SK-MEL-5 (cell line): ENCODE results near the gene HARS1. TPM values are rescaled to one million over a fixed set of nuclear protein-coding genes. Genes with fewer than 3 reads are reported as not detected.

Experiments
- small RNA-seq, 2 experiments: library from RNA; depleted of rRNA; stranded (forward); fragments of <200 nt; gene quantifications; one replicate each; pipeline ENCODE3, GENCODE V24; 2014
- total RNA-seq: library from RNA; depleted of rRNA; stranded (reverse); fragments of >200 nt; shearing (Covaris generic); gene quantifications from 2 replicates; pipeline ENCODE4 v1.2.3, GENCODE V29; 2014; rRNA removed

Gene HARS1
- total RNA-seq, 1 experiment from 2014 or later: 58.6 TPM

Small RNAs within 50 kb of the gene (small RNA-seq; reads per million reads assigned to genes)
- gene VTRNA1-1 (4.0 to 249 reads per million in 2 experiments), gene VTRNA1-2 (1.8 to 39.0 reads per million in 2 experiments), gene VTRNA1-3 (0.52 to 10.6 reads per million in 2 experiments)

Other genes with a start within 250 kb of the HARS1 start
- 3.6 and 5.7 TPM in 2 replicates for gene EIF4EBP3, start 143.7 kb downstream of the HARS1 start, total RNA-seq
- gene SRA1, start 133.9 kb downstream of the HARS1 start, total RNA-seq: 32.2 and 40.9 TPM in 2 replicates
- 9.2 and 12.0 TPM in 2 replicates for gene APBB3, start 126.8 kb downstream of the HARS1 start, total RNA-seq
- gene SLC35A4, start 126.5 kb downstream of the HARS1 start, total RNA-seq: 14.2 and 16.7 TPM in 2 replicates
- gene CD14, start 58.2 kb downstream of the HARS1 start, total RNA-seq: not detected in 2 replicates
- gene TMCO6, start 51.9 kb downstream of the HARS1 start, total RNA-seq: 10.0 and 11.3 TPM in 2 replicates
- gene NDUFA2, start 43.7 kb downstream of the HARS1 start, total RNA-seq: 78.7 and 94.2 TPM in 2 replicates
- 83.7 and 87.8 TPM in 2 replicates for gene IK, start 43.5 kb downstream of the HARS1 start, total RNA-seq
- 27.6 and 29.2 TPM in 2 replicates for gene WDR55, start 26.5 kb downstream of the HARS1 start, total RNA-seq
- gene DND1, start 17.8 kb downstream of the HARS1 start, total RNA-seq: 0.26 and 0.75 TPM in 2 replicates
- gene HARS2, start 85 bp upstream of the HARS1 start, total RNA-seq: 38.9 and 39.8 TPM in 2 replicates
- 53.4 and 58.9 TPM in 2 replicates for gene ZMAT2, start 9.1 kb upstream of the HARS1 start, total RNA-seq
- gene PCDHA1, start 94.8 kb upstream of the HARS1 start, total RNA-seq: 0.48 and 0.55 TPM in 2 replicates
- 0.08 and 0.13 TPM in 2 replicates for gene PCDHA2, start 103.5 kb upstream of the HARS1 start, total RNA-seq
- 0.27 and 0.48 TPM in 2 replicates for gene PCDHA3, start 109.7 kb upstream of the HARS1 start, total RNA-seq
- 0.48 and 0.67 TPM in 2 replicates for gene PCDHA4, start 115.7 kb upstream of the HARS1 start, total RNA-seq
- 0.40 and 0.77 TPM in 2 replicates for gene PCDHA5, start 130.2 kb upstream of the HARS1 start, total RNA-seq
- not detected in 2 replicates for gene PCDHA6, start 136.6 kb upstream of the HARS1 start, total RNA-seq
- 1.3 and 1.4 TPM in 2 replicates for gene PCDHA7, start 142.9 kb upstream of the HARS1 start, total RNA-seq
- 0.03 TPM in 1 of 2 replicates, not detected in the other for gene PCDHA8, start 149.8 kb upstream of the HARS1 start, total RNA-seq
- gene PCDHA9, start 157.0 kb upstream of the HARS1 start, total RNA-seq: 0.05 TPM in 1 of 2 replicates, not detected in the other
- 0.16 TPM in 1 of 2 replicates, not detected in the other for gene PCDHA10, start 164.5 kb upstream of the HARS1 start, total RNA-seq
- gene PCDHA11, start 177.6 kb upstream of the HARS1 start, total RNA-seq: 1.0 and 1.9 TPM in 2 replicates
- gene PCDHA12, start 183.9 kb upstream of the HARS1 start, total RNA-seq: 0.08 and 0.19 TPM in 2 replicates
- gene PCDHA13, start 190.8 kb upstream of the HARS1 start, total RNA-seq: 0.29 and 0.53 TPM in 2 replicates
- 0.58 and 0.72 TPM in 2 replicates for gene PCDHAC1, start 234.9 kb upstream of the HARS1 start, total RNA-seq